ENCODE data around the gene TCF4.

Gene TCF4

GRCh38 chr18:55407191-55407590 is 180.8 kb downstream of the TCF4 start:
- no peak for DNase-seq (ENCODE audit: low read depth in 2 of 2)

GRCh38 chr18:55406451-55406991 is 181.5 kb downstream of the TCF4 start:
- no peak for DNase-seq (ENCODE audit: low read depth in 2 of 2)

- no peak for DNase-seq (ENCODE audit: low read depth in 2 of 2)
Observed at GRCh38 chr18:55405893-55406406, 182.0 kb downstream of the TCF4 start.

- DNase-seq (ENCODE audit: low read depth in 2 of 2), result no peak
Observed at GRCh38 chr18:55405475-55405874, 182.5 kb downstream of the TCF4 start.

- no peak for DNase-seq (ENCODE audit: low read depth in 2 of 2)
Observed at GRCh38 chr18:55404832-55405465, 183.0 kb downstream of the TCF4 start.

- no peak for DNase-seq (ENCODE audit: low read depth in 2 of 2)
Observed at GRCh38 chr18:55404136-55404830, 183.7 kb downstream of the TCF4 start.

- no peak for DNase-seq (ENCODE audit: low read depth in 2 of 2)
Observed at GRCh38 chr18:55403421-55403949, 184.5 kb downstream of the TCF4 start.

- no peak for DNase-seq (ENCODE audit: low read depth in 2 of 2)
Observed at GRCh38 chr18:55402731-55403405, 185.1 kb downstream of the TCF4 start.

- DNase-seq (ENCODE audit: low read depth in 2 of 2), result no peak
Observed at GRCh38 chr18:55401638-55402191, 186.3 kb downstream of the TCF4 start.

GRCh38 chr18:55400590-55401541 is 187.1 kb downstream of the TCF4 start:
- no peak for DNase-seq (ENCODE audit: low read depth in 2 of 2)

- no peak for DNase-seq (ENCODE audit: low read depth in 2 of 2)
Observed at GRCh38 chr18:55400081-55400480, 187.9 kb downstream of the TCF4 start.

GRCh38 chr18:55398858-55399257 is 189.1 kb downstream of the TCF4 start:
- DNase-seq (ENCODE audit: low read depth in 2 of 2), result no peak

- DNase-seq (ENCODE audit: low read depth in 2 of 2), result no peak
Observed at GRCh38 chr18:55396979-55397378, 191.0 kb downstream of the TCF4 start.

- DNase-seq (ENCODE audit: low read depth in 2 of 2), result no peak
Observed at GRCh38 chr18:55396267-55396905, 191.6 kb downstream of the TCF4 start.

GRCh38 chr18:55395799-55396198 is 192.2 kb downstream of the TCF4 start:
- DNase-seq (ENCODE audit: low read depth in 2 of 2), result no peak

GRCh38 chr18:55390898-55391297 is 197.1 kb downstream of the TCF4 start:
- no peak for DNase-seq (ENCODE audit: low read depth in 2 of 2)

- DNase-seq (ENCODE audit: low read depth in 2 of 2), result no peak
Observed at GRCh38 chr18:55387139-55387984, 200.6 kb downstream of the TCF4 start.

- DNase-seq (ENCODE audit: low read depth in 2 of 2), result no peak
Observed at GRCh38 chr18:55386545-55386944, 201.4 kb downstream of the TCF4 start.

- DNase-seq (ENCODE audit: low read depth in 2 of 2), result no peak
Observed at GRCh38 chr18:55385770-55386169, 202.2 kb downstream of the TCF4 start.
